OCI-LY3 (cell line): ENCODE measurements around the gene ZCCHC18.
A peak's percentile ranks its signal among the peaks of the same experiment; 100 is the strongest.

ENCODE experiments used
- H2AFZ ChIP-seq: fragments of 200-600, 300-600 bp; shearing (Covaris generic); 2 replicates; pipeline ENCODE4 v1.6.0; 2014; ENCODE audit warnings: antibody characterized with exemption, low read depth, low read length
- H3K27ac ChIP-seq: fragments of 200-600, 300-600 bp; sonication (generic); 2 replicates; pipeline ENCODE4 v1.5.1; 2014; ENCODE audit warnings: mild to moderate bottlenecking, low read length, moderate library complexity, mixed read lengths
- H3K27me3 ChIP-seq: fragments of 200-600, 300-600 bp; sonication (generic); 2 replicates; pipeline ENCODE4 v1.6.1; 2014; ENCODE audit warnings: low read depth, low read length, mixed read lengths
- H3K36me3 ChIP-seq: fragments of 200-600, 300-600 bp; sonication (generic); replicated peaks from 2 replicates; pipeline ENCODE3; 2014; ENCODE audit warnings: low read depth, low read length, mixed read lengths
- H3K4me1 ChIP-seq: fragments of 300-600, 200-600 bp; sonication (generic); 2 replicates; pipeline ENCODE4 v1.6.1; 2014; ENCODE audit warnings: low read length, mixed read lengths
- H3K4me2 ChIP-seq: fragments of 200-600, 300-600 bp; sonication (generic); 2 replicates; pipeline ENCODE4 v1.6.1; 2014; ENCODE audit warnings: low read length, mixed read lengths
- H3K4me3 ChIP-seq: fragments of 300-600, 200-600 bp; sonication (generic); 2 replicates; pipeline ENCODE4 v1.5.1; 2014; ENCODE audit warnings: antibody characterized with exemption, mild to moderate bottlenecking, low read length, moderate library complexity
- H3K79me2 ChIP-seq: fragments of 300-600, 200-600 bp; shearing (Covaris generic); 2 replicates; pipeline ENCODE4 v1.6.1; 2014; ENCODE audit warnings: mild to moderate bottlenecking, low read length, mixed read lengths
- H3K9ac ChIP-seq: fragments of 300-600, 200-600 bp; shearing (Covaris generic); 2 replicates; pipeline ENCODE4 v1.6.0; 2014; ENCODE audit warnings: mild to moderate bottlenecking, low read length, moderate library complexity
- H3K9me3 ChIP-seq: fragments of 200-600, 300-600 bp; shearing (Covaris generic); 2 replicates; pipeline ENCODE4 v1.6.1; 2014; ENCODE audit warnings: low read length, mixed read lengths; ENCODE audit not compliant: insufficient read depth
- H4K20me1 ChIP-seq: fragments of 200-600, 300-600 bp; sonication (generic); 2 replicates; pipeline ENCODE4 v1.6.1; 2016; ENCODE audit warnings: low read length, mixed read lengths; ENCODE audit not compliant: insufficient read depth
- EZH2phosphoT487 ChIP-seq: fragments of 200-600 bp; shearing (Covaris generic); IDR thresholded peaks from 2 replicates; pipeline ENCODE4 v1.6.1; 2018; ENCODE audit warnings: antibody characterized with exemption, mixed run types, low read depth

Gene ZCCHC18

GRCh38 chrX:104156630-104157529, 44.6 kb downstream of the ZCCHC18 start, which contains the start of gene SLC25A53:
Gene SLC25A53 (minus strand): TSS chrX:104157009. CDS start chrX:104105257, 51,752 bp downstream.
- Histone ChIP-seq H3K36me3 (no peaks in the 10 kb centered on the region), H2AFZ (peak within 1 kb of the TSS; percentile 87), H3K4me1 (peaks cover 5% of the 10 kb centered on the region), H3K79me2 (peaks cover 24% of the 10 kb centered on the region), H3K4me3 (peak within 1 kb of the TSS; percentile 90), H3K27ac (peak within 1 kb of the TSS; percentile 91), H3K9me3 (no peaks in the 10 kb centered on the region), H3K9ac (peak within 1 kb of the TSS; percentile 89), H3K4me2 (peak within 1 kb of the TSS; percentile 84), H3K27me3 (no peaks in the 10 kb centered on the region), H4K20me1 (no peaks in the 10 kb centered on the region)
- TF ChIP-seq EZH2phosphoT487, result no peak
